ENCODE results near the gene ZDHHC19.
A peak's percentile ranks its signal among the peaks of the same experiment; 100 is the strongest.
"Not testable (repeated sequence)": the region's sequence is repeated elsewhere in the genome, so short reads cannot be mapped to it uniquely, and the experiment has no call there.

ZDHHC19 gene

GRCh38 chr3:196202516-196202970, 8.7 kb downstream of the ZDHHC19 start:
- no peak for DNase-seq (ENCODE audit: low read depth)

DNA sequence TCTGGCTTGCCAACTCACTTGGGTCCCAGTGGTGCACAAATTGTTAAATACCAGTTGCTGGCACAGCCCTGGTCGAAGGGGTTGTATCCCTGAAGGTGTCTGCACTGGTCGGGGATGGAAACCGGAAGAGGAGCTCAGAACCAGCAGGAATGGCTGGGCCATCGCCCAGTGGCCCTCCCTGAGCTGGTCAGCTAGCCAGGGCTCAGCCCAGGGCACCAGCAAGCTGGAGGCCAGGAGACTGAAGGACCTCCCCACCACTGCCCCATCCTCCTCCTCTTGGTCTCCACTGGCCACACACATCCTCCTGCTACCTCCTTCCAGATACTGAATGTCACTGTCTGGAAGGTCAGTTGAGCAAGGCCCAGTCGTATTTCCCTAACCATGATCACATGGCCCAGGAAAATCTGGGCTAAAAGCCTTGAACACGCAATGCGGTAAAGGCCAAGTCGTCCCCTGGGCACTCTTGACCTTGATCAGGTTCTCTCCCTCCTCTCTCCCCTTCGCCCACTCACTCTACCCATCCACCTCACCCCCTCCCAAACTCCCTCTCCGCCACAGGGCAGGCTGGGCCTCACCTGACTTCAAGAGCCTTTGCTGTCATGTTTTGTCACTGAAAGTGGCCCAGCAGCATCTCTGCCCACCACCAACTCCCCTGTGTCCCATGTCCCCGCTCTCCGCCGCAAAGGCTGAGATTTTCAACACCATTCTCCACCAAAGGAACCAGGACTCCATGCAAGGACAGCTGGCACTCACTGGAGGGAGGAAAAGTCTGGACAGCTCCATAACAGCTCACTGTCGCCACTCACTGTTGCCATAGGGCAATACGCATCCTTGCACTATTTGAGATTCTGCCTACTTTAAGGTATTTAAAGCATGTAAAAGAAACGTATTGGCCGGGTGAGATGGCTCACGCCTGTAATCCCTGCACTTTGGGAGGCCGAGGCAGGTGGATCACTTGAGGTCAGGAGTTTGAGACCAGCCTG, 12.1 kb downstream of the ZDHHC19 start:
- no peak for DNase-seq (ENCODE audit: low read depth)

GRCh38 chr3:196198081-196198675, 13.0 kb downstream of the ZDHHC19 start:
- no peak for DNase-seq (ENCODE audit: low read depth)

GRCh38 chr3:196197524-196197923, 13.7 kb downstream of the ZDHHC19 start:
- DNase-seq (ENCODE audit: low read depth): no peak

DNA sequence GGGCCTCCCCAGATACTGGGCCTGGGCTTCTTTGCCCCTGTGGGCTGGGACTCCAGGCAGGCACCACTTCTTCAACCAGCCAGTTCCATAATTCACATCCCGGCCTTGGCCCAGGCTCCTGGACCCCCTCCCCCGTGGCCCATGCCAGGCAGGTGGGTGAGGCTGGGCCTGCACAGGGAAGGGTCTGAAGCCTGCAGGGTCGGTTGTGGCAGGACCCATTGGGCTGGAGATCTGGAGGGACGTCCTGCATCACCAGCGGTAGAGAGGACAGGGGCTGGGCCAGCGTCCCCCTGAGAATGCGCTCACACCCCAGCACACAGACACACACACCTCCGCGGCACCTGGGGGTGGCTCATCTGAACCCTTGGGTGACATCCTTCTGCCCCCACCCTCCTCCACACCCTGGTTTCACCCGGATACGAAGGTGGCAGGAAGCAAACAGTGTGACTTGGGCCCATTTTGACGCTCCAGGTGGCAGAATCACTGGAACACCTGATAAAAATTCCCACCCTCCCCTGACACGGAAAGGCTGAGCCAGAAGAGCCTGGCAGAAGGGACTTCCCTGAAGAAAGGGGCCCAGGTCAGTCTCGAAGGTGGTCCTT, 15.4 kb downstream of the ZDHHC19 start:
- no peak for DNase-seq (ENCODE audit: low read depth)

- no peak for DNase-seq (ENCODE audit: low read depth)
These were observed 16.7 kb downstream of the ZDHHC19 start for GRCh38 chr3:196194542-196194915.

- no peak for DNase-seq (ENCODE audit: low read depth)
These were observed 17.3 kb downstream of the ZDHHC19 start for GRCh38 chr3:196193736-196194541.

- no peak for DNase-seq (ENCODE audit: low read depth)
These were observed 18.0 kb downstream of the ZDHHC19 start for GRCh38 chr3:196193133-196193735.

GRCh38 chr3:196192524-196193051, 18.6 kb downstream of the ZDHHC19 start:
- DNase-seq (ENCODE audit: low read depth): no peak

DNA sequence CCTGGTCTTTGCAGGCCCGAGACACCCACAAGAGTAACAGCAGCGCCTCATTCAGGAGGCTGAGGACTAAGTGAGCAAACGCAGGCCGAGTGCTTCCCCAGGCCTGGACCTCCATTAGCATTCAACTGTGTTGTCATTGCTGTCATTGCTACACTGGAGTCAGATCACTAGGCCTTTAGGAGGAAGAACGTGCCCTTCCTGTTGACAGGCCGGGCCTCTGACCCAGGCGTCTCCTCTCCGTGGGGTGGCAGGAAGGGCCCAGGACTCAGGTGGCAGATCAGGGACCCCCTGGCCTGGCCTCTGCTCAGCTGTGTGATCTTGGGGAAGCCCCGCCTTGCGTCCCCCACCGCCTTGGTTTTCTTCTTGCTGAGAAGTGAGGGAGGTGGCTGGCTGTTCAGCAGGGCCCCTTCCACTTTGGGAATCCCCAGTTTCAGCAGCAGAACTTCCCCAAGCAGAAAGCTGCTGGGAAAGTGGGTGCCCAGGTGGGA, 19.1 kb downstream of the ZDHHC19 start:
- DNase-seq (ENCODE audit: low read depth): peak; percentile 33

DNA sequence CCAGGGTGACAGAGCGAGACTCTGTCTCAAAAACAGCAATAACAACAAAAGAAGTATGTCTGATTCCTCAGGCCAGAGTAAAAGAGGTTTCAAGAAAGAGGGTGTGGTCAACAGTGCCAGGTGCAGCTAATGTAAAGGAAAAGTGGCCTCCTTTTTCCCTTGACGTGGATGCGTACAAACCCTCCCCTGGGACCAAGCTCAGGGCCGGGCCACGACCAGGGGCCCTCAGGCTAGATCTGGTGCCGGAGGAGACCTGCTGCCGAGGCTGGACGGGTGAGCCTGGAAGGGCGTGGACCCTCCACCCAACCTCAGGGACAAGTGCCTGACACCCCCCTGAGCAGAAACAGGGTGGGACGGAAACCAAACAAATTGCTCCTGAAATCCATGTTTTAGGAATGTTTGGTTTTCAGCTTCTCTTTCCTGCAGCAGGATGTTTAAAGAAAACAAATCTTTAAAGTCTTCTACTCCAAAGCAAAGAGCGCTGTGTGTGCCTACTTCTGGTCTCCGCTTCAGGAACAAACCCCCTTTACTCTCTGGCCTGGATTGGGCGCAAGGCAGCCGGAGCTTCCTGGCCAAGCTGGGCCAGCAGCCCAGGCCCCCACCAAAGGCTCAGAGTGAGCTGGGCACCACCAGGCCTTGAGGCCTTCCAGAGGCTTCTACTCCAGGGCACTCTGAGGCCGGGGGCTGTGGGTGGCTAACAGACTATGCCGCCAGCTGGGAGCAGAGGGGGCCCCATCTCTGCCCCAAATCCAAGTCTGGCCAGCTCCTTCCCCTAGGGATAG, 21.4 kb downstream of the ZDHHC19 start:
- DNase-seq (ENCODE audit: low read depth): no peak

- no peak for DNase-seq (ENCODE audit: low read depth)
These were observed 24.3 kb downstream of the ZDHHC19 start for GRCh38 chr3:196186651-196187573.

GRCh38 chr3:196184881-196185280, 26.3 kb downstream of the ZDHHC19 start:
- no peak for DNase-seq (ENCODE audit: low read depth)

GRCh38 chr3:196184169-196184432, 27.1 kb downstream of the ZDHHC19 start:
- not testable (repeated sequence) for DNase-seq (ENCODE audit: low read depth)

DNA sequence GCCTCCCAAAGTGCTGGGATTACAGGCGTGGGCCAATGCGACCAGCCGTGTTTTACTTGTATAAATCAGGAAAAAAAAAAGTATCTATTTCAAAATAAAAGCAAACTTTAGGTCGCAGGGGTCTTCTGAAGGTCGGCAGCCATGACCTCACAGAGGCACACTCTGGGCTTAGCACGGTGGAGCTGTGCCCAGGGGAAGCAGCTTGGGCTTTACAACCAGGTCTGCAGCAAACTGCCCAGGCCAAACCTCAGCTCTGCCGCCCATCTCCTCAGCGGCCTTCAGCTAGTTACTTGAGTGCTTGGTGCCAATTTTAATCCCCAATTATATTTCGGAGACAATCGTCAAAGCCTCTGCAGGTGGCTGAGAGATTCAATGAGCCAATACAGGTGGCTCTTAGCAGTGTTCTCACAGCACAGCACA, 30.1 kb downstream of the ZDHHC19 start:
- DNase-seq (ENCODE audit: low read depth): no peak

GRCh38 chr3:196180346-196180745, 30.9 kb downstream of the ZDHHC19 start:
- no peak for DNase-seq (ENCODE audit: low read depth)

DNA sequence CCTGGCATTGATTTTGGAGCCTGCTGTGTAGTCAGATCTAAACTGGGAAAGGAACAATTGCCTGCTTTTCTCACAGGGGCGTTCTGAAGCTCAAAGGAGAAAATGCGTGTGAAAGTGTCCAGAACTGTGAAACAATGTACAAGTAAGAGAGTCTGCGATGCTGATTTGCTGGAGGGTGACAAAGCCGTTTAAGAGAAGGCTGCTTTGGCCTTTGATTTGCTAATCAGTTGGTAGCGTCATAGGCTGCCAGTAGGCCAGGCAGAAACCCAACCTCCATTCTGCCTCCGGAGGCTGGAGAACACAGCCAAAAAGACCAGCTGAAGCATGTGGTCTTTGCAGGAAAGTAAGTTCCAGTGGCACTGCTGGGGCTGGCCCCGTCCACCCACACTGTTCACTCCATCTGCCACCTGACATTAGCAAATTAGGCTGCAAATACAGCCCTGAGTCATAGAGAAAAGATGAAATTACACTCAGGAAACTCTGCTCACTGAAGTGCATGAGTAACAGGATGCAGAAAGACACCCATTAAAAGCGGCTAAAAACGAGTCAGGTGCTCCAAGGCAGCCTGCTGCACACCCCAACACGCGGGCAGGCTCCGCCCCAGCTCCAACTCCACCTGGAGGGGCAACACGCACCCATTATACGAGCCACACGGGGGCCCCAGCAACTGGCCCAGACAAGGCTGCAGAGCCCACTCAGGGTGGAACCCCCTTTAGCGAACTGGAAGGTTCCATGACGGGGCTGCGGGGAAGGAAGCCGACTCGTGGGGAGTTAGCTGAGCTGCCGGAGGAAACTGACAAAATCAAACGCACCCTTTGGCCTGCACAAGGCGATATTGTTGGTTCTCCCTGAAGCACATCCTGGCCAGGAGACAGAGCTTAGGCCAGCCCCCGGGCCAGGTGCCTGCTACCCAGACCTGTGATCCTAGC, 31.6 kb downstream of the ZDHHC19 start:
- DNase-seq (ENCODE audit: low read depth): peak; percentile 71

DNA sequence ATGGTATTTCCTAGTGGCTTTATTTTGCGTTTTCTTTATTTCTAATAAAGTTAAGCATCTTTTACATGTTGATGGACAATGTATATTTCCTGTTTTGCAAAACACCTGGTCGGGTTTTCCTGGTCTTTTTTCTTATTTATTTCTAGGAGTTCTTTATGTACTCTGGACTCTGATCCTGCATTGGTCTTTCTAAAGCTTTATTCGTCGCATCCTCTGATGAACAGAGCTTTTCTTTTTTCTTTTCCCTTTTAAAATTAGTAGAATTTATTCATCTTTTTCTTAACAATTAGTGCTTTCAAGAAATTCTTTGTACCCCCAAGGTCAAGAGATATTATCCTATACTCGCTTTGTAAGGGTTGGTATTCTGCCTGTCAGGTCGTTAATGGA, 32.2 kb downstream of the ZDHHC19 start:
- no peak for DNase-seq (ENCODE audit: low read depth)

All from stimulated activated CD8-positive, alpha-beta memory T cell treated with anti-CD3 and anti-CD28 coated beads, Interleukin-4, amount 100 ng/mL, for 24 hours (primary cell).